HG02870 (cell line): ENCODE measurements around the gene FAM83F.
"Not testable (repeated sequence)": the region's sequence is repeated elsewhere in the genome, so short reads cannot be mapped to it uniquely, and the experiment has no call there.

Experiments
- ATAC-seq: cut with Tn5 transposase; IDR thresholded peaks from one replicate; pipeline ENCODE4 v1.9.1; 2021; ENCODE audit warnings: mild to moderate bottlenecking, moderate library complexity; ENCODE audit not compliant: unreplicated experiment

Gene FAM83F

GRCh38 chr22:39992088-39992826, 2.5 kb upstream of the FAM83F start:
- ATAC-seq: no peak

GRCh38 chr22:39992894-39993293, 1.9 kb upstream of the FAM83F start:
- not testable (repeated sequence) for ATAC-seq

- no peak for ATAC-seq
Observed at GRCh38 chr22:39994041-39994565, 651 bp upstream of the FAM83F start.

GRCh38 chr22:39995393-39996252, 869 bp downstream of the FAM83F start:
- no peak for ATAC-seq

- ATAC-seq: no peak
Observed at GRCh38 chr22:39996732-39997131, 2.0 kb downstream of the FAM83F start.

GRCh38 chr22:39997421-39997820, 2.7 kb downstream of the FAM83F start:
- no peak for ATAC-seq

- no peak for ATAC-seq
Observed at GRCh38 chr22:39997939-39998726, 3.4 kb downstream of the FAM83F start.

- no peak for ATAC-seq
Observed at GRCh38 chr22:39999144-39999757, 4.5 kb downstream of the FAM83F start.

GRCh38 chr22:40000171-40000570, 5.4 kb downstream of the FAM83F start:
- ATAC-seq: no peak

- ATAC-seq: no peak
Observed at GRCh38 chr22:40001106-40001505, 6.4 kb downstream of the FAM83F start.

GRCh38 chr22:40001800-40002577, 7.2 kb downstream of the FAM83F start:
- no peak for ATAC-seq

- ATAC-seq: no peak
Observed at GRCh38 chr22:40002935-40003715, 8.4 kb downstream of the FAM83F start.

GRCh38 chr22:40004836-40005235, 10.1 kb downstream of the FAM83F start:
- no peak for ATAC-seq

- no peak for ATAC-seq
Observed at GRCh38 chr22:40006641-40007040, 11.9 kb downstream of the FAM83F start.

GRCh38 chr22:40007853-40008710, 13.3 kb downstream of the FAM83F start:
- ATAC-seq: no peak

- no peak for ATAC-seq
Observed at GRCh38 chr22:40008726-40009291, 14.1 kb downstream of the FAM83F start.

- ATAC-seq: no peak
Observed at GRCh38 chr22:40009292-40009774, 14.6 kb downstream of the FAM83F start.
